Fibroblast of lung (primary cell): ENCODE measurements around the gene RNASE12. TPM values are rescaled to one million over a fixed set of nuclear protein-coding genes. Genes with fewer than 3 reads are reported as not detected.

Experiments
- DNase-seq, 2 donors: peaks; one replicate each; pipeline versions ENCODE4 v3.0.0 to v3.0.0-alpha.2; 2010; ENCODE audit warnings: low read depth in 2 of 2
- H2AFZ ChIP-seq: 2 replicates; pipeline ENCODE4 v1.5.1; 2012; ENCODE audit warnings: low read length, control low read depth, inconsistent platforms
- H3K27ac ChIP-seq: 2 replicates; pipeline ENCODE4 v1.5.1; 2011; ENCODE audit warnings: low read length, control low read depth; ENCODE audit not compliant: insufficient read depth
- H3K27me3 ChIP-seq: 2 replicates; pipeline ENCODE4 v1.5.1; 2011; ENCODE audit warnings: mild to moderate bottlenecking, low read length; ENCODE audit not compliant: control insufficient read depth, insufficient read depth
- H3K36me3 ChIP-seq: 2 replicates; pipeline ENCODE4 v1.5.1; 2011; ENCODE audit warnings: low read length; ENCODE audit not compliant: control insufficient read depth, insufficient read depth
- H3K4me1 ChIP-seq: 2 replicates; pipeline ENCODE4 v1.5.1; 2011; ENCODE audit warnings: low read length; ENCODE audit not compliant: control insufficient read depth, insufficient read depth; ENCODE audit errors: extremely low read depth
- H3K4me2 ChIP-seq: 2 replicates; pipeline ENCODE4 v1.5.1; 2011; ENCODE audit warnings: low read length, control low read depth; ENCODE audit not compliant: insufficient read depth; ENCODE audit errors: extremely low read depth
- H3K4me3 ChIP-seq, 4 experiments: fragments of 200-600 bp in 1 of 4; sonication (generic) in 1 of 4; replicated peaks in 1 of 4; 2 replicates each; pipeline ENCODE4 v1.5.1; 2011 to 2016; ENCODE audit warnings: low read length in 4 of 4, low read depth in 3 of 4, mild to moderate bottlenecking in 3 of 4, control low read depth in 2 of 4, inconsistent platforms in 1 of 4, mixed read lengths in 1 of 4; ENCODE audit not compliant: insufficient read depth in 1 of 4; ENCODE audit errors: control extremely low read depth in 1 of 4
- H3K79me2 ChIP-seq: 2 replicates; pipeline ENCODE4 v1.5.1; 2012; ENCODE audit warnings: mild to moderate bottlenecking, low read length, inconsistent platforms; ENCODE audit not compliant: control insufficient read depth, insufficient read depth
- H3K9ac ChIP-seq: 2 replicates; pipeline ENCODE4 v1.5.1; 2011; ENCODE audit warnings: mild to moderate bottlenecking, low read length, control low read depth; ENCODE audit not compliant: insufficient read depth
- H3K9me3 ChIP-seq: 2 replicates; pipeline ENCODE4 v1.5.1; 2012; ENCODE audit warnings: low read depth, low read length; ENCODE audit not compliant: control insufficient read depth, insufficient read depth
- H4K20me1 ChIP-seq: 2 replicates; pipeline ENCODE4 v1.5.1; 2011; ENCODE audit warnings: low read length; ENCODE audit not compliant: control insufficient read depth, insufficient read depth; ENCODE audit errors: extremely low read depth
- EZH2 ChIP-seq: IDR thresholded peaks from 2 replicates; pipeline ENCODE4 v1.5.1; 2012; ENCODE audit warnings: low read length, control low read depth, mild to moderate bottlenecking; ENCODE audit errors: missing control alignments
- polyA plus RNA-seq, 2 donors: library from polyadenylated mRNA; depleted of rRNA in 1 of 2; stranded (reverse) in 1 of 2; unstranded in 1 of 2; fragments of >200 nt; gene quantifications; 2 replicates each; pipeline ENCODE4 v1.2.1, GENCODE V29; 2011 to 2012; ENCODE audit warnings: missing spikeins in 1 of 2
- total RNA-seq: library from RNA; depleted of rRNA; stranded (reverse); fragments of >200 nt; gene quantifications from 2 replicates; pipeline ENCODE4 v1.2.1, GENCODE V29; 2014
- TF ChIP-seq, protein P1 (sequence below), 2 donors: IDR thresholded peaks in 1 of 2; conservative IDR thresholded peaks in 1 of 2; 1 replicate in 1 of 2; 2 replicates in 1 of 2; pipeline ENCODE4 v1.5.1; 2011 to 2012; ENCODE audit warnings: low read length in 2 of 2, control low read depth in 1 of 2, inconsistent platforms in 1 of 2, low read depth in 1 of 2, mild to moderate bottlenecking in 1 of 2

Gene RNASE12
- total and polyA plus RNA-seq, 2 donors (not counting 1 experiment from before 2014, with no cell fraction given), result not detected

DNA sequence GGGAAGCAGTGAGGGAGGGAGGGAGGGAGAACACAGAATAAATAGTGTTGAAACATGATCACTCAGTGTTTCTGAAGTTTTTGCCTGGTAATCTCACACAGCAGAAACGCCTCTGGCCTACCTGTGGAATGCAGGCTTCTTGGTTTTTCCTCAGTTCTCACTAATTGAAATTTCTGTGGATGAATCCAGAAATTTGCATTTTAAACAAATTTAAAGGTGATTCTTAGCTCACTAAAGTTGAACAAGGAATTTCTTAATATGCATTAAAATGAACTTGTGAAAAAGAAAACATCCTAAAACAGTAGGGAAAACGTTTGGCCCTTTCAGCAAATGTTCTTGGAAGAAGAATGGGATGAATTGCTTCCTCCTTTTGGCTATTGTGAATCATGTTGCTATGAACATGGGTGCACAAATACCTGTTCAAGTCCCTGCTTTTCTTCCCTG is 31.7 kb downstream of the RNASE12 start:
- Histone ChIP-seq H2AFZ (no peak overlapping the region), H3K27me3 (peaks cover 3% of the 10 kb centered on the region), H3K9me3 (no peaks in the 10 kb centered on the region), H4K20me1 (no peaks in the 10 kb centered on the region), H3K9ac (no peak overlapping the region), H3K4me1 (no peaks in the 10 kb centered on the region), H3K79me2 (no peaks in the 10 kb centered on the region), H3K4me3 (no peak overlapping the region), H3K36me3 (no peaks in the 10 kb centered on the region), H3K27ac (no peak overlapping the region), H3K4me2 (no peak overlapping the region)
- TF ChIP-seq EZH2, result no peak
- TF ChIP-seq, protein P1, sequence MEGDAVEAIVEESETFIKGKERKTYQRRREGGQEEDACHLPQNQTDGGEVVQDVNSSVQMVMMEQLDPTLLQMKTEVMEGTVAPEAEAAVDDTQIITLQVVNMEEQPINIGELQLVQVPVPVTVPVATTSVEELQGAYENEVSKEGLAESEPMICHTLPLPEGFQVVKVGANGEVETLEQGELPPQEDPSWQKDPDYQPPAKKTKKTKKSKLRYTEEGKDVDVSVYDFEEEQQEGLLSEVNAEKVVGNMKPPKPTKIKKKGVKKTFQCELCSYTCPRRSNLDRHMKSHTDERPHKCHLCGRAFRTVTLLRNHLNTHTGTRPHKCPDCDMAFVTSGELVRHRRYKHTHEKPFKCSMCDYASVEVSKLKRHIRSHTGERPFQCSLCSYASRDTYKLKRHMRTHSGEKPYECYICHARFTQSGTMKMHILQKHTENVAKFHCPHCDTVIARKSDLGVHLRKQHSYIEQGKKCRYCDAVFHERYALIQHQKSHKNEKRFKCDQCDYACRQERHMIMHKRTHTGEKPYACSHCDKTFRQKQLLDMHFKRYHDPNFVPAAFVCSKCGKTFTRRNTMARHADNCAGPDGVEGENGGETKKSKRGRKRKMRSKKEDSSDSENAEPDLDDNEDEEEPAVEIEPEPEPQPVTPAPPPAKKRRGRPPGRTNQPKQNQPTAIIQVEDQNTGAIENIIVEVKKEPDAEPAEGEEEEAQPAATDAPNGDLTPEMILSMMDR (conservative IDR thresholded peaks at IDR 0.05 in 1 of 2, IDR thresholded peaks at IDR 0.05 in 1 of 2; ENCODE audit: low read depth in 1 of 2, low read length in 2 of 2), result no peak
- DNase-seq, result no peak

GRCh38 chr14:20557212-20557542 is 34.0 kb downstream of the RNASE12 start:
- Histone ChIP-seq H3K27me3 (peaks cover 2% of the 10 kb centered on the region), H3K36me3 (no peaks in the 10 kb centered on the region), H3K4me2 (no peak overlapping the region), H2AFZ (no peak overlapping the region), H3K9ac (no peak overlapping the region), H4K20me1 (no peaks in the 10 kb centered on the region), H3K79me2 (no peaks in the 10 kb centered on the region), H3K9me3 (no peaks in the 10 kb centered on the region), H3K27ac (no peak overlapping the region), H3K4me1 (no peaks in the 10 kb centered on the region), H3K4me3 (no peak overlapping the region)
- TF ChIP-seq, protein P1 (conservative IDR thresholded peaks at IDR 0.05 in 1 of 2, IDR thresholded peaks at IDR 0.05 in 1 of 2; ENCODE audit: low read depth in 1 of 2, low read length in 2 of 2), result no peak
- no peak for DNase-seq

DNA sequence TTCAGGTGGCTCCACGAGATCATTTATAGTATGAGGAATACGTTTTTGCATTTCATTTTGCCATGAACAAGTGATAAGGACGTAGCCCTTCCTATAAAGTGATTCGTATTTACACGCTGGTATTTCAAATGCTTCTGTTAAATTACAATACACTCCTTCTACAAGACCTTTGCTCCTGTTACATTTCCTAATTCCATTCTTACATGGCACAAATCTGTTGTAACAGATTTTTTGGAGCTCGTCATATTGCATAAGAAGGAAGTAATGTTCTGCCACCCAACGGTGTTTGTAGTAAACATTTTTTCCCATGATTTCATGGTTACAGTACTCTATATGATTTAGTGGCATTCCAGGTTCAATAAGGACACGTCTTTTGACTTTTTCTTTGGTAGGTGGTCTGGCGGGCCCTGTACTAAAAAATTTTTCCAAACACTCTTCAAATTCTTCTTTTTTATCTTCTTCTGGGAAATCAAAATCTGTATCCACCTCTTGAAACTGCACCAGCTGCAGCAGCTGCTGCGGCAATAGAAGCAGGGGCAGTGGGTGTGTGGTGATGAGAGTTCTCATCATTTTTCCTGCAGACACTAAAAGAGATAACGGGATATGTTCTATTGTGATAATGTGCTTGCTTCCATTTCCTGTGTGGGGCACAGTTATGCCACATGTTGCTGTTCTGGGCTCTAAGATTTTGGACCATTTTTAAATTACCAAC is 34.5 kb downstream of the RNASE12 start:
- H2AFZ ChIP-seq, result no peak overlapping the region
- H3K4me1 ChIP-seq, result no peaks in the 10 kb centered on the region
- H3K36me3 ChIP-seq, result no peaks in the 10 kb centered on the region
- H3K4me3 ChIP-seq, result no peak overlapping the region
- no peaks in the 10 kb centered on the region for H4K20me1 ChIP-seq
- no peak overlapping the region for H3K9ac ChIP-seq
- H3K79me2 ChIP-seq, result no peaks in the 10 kb centered on the region
- H3K4me2 ChIP-seq, result no peak overlapping the region
- DNase-seq, result no peak
- no peak for TF ChIP-seq EZH2
- TF ChIP-seq, protein P1 (conservative IDR thresholded peaks at IDR 0.05 in 1 of 2, IDR thresholded peaks at IDR 0.05 in 1 of 2; ENCODE audit: low read depth in 1 of 2, low read length in 2 of 2), result no peak
- H3K27ac ChIP-seq, result no peak overlapping the region
- peaks cover 2% of the 10 kb centered on the region for H3K27me3 ChIP-seq
- no peaks in the 10 kb centered on the region for H3K9me3 ChIP-seq
